Heart left ventricle (tissue), 13 donors: ENCODE data around the gene GNG7.
"Not testable (repeated sequence)": the region's sequence is repeated elsewhere in the genome, so short reads cannot be mapped to it uniquely, and the experiment has no call there.

Experiments used
- CTCF ChIP-seq, 12 donors: fragments of 200-600 bp; sonication (generic) in 4 of 12; IDR thresholded peaks; one replicate each; pipeline versions ENCODE4 v1.5.0 to v1.8.0; 2018 to 2022; ENCODE audit warnings: antibody characterized with exemption in 12 of 12, mild to moderate bottlenecking in 5 of 12
- POLR2A ChIP-seq, 2 donors: fragments of 450-650 bp; IDR thresholded peaks; one replicate each; pipeline ENCODE4 v1.6.1; 2017; ENCODE audit warnings: antibody characterized with exemption in 2 of 2, mild to moderate bottlenecking in 2 of 2, moderate library complexity in 2 of 2
- donor health status: ischemic (EF 13 %, LVEDD 7.1; RV severe dilation, severe dysfunction).
- donor health status: DM: no; HTN: yes; CAD: no.
- donor health status: DM: no; HTN: no; CAD: no.
- donor health status: ischemic (EF 25% LVEDD 6.9; RV normal size, moderate dysfunction).
- donor health status: ischemic (EF 25% LVEDD 5.7; RV mildly dilated, moderate dysfunction).
- donor health status: ischemic (EF 35%, LVEDD 5.7; RV mildly dilated, moderate dysfunction).
- donor health status: nonischemic (EF 11% LVEDD 7.7; RV severe dilation, severe dysfunction).
- donor health status: DM: yes; HTN: yes; CAD: no.
- donor health status: PGD.
- donor health status: ischemic (EF 29% LVEDD 5.4; RV normal size, mild dysfunction).
- donor health status: nonischemic (EF 23%, LVEDD 6.1; RV moderate dilation, normal function).

- TF ChIP-seq CTCF, POLR2A (IDR thresholded peaks at IDR 0.05): not testable (repeated sequence)
Measured at GRCh38 chr19:2714102-2714501, 11.6 kb upstream of the GNG7 start.
